SK-N-MC (cell line): ENCODE measurements around the gene RBP2.

ENCODE experiments used
- EZH2 ChIP-seq: fragments of 200-600 bp; sonication (generic); IDR thresholded peaks from one replicate; pipeline ENCODE4 v1.6.1; 2017; ENCODE audit warnings: antibody characterized with exemption
- FOXP2 ChIP-seq: optimal IDR thresholded peaks from 2 replicates; pipeline ENCODE3; 2011; ENCODE audit warnings: mild to moderate bottlenecking, moderate library complexity; ENCODE audit not compliant: insufficient read depth; ENCODE audit errors: extremely low read length, control extremely low read depth
- POLR2AphosphoS5 ChIP-seq: IDR thresholded peaks from 2 replicates; pipeline ENCODE4 v1.6.1; 2012; ENCODE audit warnings: mild to moderate bottlenecking, low read depth, low read length, borderline replicate concordance

DNA sequence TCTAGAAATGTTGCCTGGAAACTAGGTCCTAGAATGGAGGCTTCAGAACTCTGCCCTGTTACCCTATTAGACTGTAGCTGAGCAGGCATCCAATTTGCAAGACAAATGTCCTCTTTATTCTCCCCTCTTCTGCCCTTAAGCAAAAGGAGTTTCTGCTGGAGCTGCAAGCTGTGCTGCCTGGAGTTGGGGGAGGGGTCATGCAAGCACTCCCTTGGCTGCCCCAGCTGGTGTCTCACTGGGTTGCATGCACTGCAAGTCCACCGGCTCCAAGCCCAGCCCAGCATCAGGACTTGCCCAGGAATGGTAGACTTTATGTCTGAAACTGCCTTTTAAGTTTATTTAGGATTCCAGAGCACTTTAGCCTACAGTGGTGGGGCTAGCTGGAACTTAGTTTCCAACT is 15.7 kb upstream of the RBP2 start:
- TF ChIP-seq POLR2AphosphoS5 (no peak), EZH2 (no peak), FOXP2 (no peak)
